Suprapubic skin (tissue), 3 donors: ENCODE measurements around the gene TPM4.

Source experiments
- CTCF ChIP-seq, 2 donors: fragments of 200-600 bp in 1 of 2; fragments of 450-650 bp in 1 of 2; sonication (generic) in 1 of 2; IDR thresholded peaks; one replicate each; pipeline ENCODE4 v1.5.1; 2016 to 2019; ENCODE audit warnings: antibody characterized with exemption in 2 of 2, mild to moderate bottlenecking in 1 of 2, moderate library complexity in 1 of 2
- POLR2AphosphoS5 ChIP-seq, 3 donors: sonication (generic); formaldehyde crosslinking; IDR thresholded peaks; one replicate each; pipeline ENCODE4 v1.6.1; 2017; ENCODE audit warnings: antibody characterized with exemption in 3 of 3

DNA sequence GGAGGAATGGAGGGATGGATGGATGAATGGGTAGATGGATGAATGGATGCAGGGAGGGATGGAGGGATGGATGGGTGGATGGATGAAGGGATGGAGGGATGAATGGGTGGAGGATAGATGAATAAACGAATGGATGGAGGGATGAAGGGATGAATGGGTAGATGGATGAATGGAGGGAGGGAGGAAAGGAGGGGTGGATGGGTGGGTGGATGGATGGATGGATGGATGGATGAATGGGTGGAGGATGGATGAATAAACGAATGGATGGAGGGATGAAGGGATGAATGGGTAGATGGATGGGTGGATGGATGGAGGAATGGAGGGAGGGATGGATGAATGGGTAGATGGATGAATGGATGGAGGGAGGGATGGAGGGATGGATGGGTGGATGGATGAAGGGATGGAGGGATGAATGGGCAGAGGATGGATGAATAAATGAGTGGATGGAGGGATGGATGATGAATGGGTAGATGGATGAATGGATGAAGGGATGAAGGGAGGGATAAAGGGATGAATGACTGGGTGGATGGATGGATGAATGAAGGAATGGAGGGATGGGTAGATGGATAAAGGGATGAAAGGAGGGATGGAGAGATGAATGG lies 33.0 kb upstream of the TPM4 start:
- TF ChIP-seq POLR2AphosphoS5 (IDR thresholded peaks at IDR 0.05) (no peak), CTCF (IDR thresholded peaks at IDR 0.05) (no peak)
